B cell (primary cell): Measurements from ENCODE around the gene LCN15. TPM values are rescaled to one million over a fixed set of nuclear protein-coding genes. Genes with fewer than 3 reads are reported as not detected.

Experiments used
- ATAC-seq: fragments of 200-7000 bp; cut with Tn5 transposase; one replicate; pipeline ENCODE4 v1.10.0; 2021; ENCODE audit warnings: low read depth, mild to moderate bottlenecking, moderate number of reproducible peaks, moderate library complexity
- CTCF ChIA-PET: fragments of 350-600 bp; sonication (Branson Sonifier 250); formaldehyde crosslinking; loops from one replicate; lab custom pipeline; 2021; ENCODE audit warnings: antibody characterized with exemption, inconsistent platforms; lab: Charles Lee
- POLR2A ChIA-PET: fragments of 350-600 bp; sonication (Branson Sonifier 250); formaldehyde crosslinking; loops from one replicate; lab custom pipeline; 2021; ENCODE audit warnings: antibody characterized with exemption; lab: Charles Lee
- DNase-seq: peaks from one replicate; pipeline ENCODE4 v3.0.0; 2013
- H2AFZ ChIP-seq: 2 replicates; pipeline ENCODE4 v1.6.1; 2012; ENCODE audit warnings: mild to moderate bottlenecking, low read depth, low read length; ENCODE audit not compliant: insufficient read depth, poor library complexity, severe bottlenecking
- H3K27ac ChIP-seq, 2 donors: 1 replicate in 1 of 2; 2 replicates in 1 of 2; pipeline ENCODE4 v1.5.1; 2012 to 2013; ENCODE audit warnings: low read length in 2 of 2, mild to moderate bottlenecking in 2 of 2, moderate library complexity in 1 of 2
- H3K27me3 ChIP-seq, 4 experiments: fragments of 200-600 bp in 1 of 4; sonication (generic) in 1 of 4; replicated peaks in 1 of 4; 1 replicate in 2 of 4; 2 replicates in 2 of 4; pipeline versions ENCODE4 v1.6.1 to v1.7.0; 2013 to 2016; ENCODE audit warnings: low read length in 3 of 4, mild to moderate bottlenecking in 2 of 4, mixed read lengths in 1 of 4, moderate library complexity in 1 of 4; ENCODE audit not compliant: insufficient read depth in 4 of 4, control insufficient read depth in 3 of 4; ENCODE audit errors: control extremely low read depth in 1 of 4
- H3K36me3 ChIP-seq, 2 experiments: replicated peaks in 1 of 2; 1 replicate in 1 of 2; 2 replicates in 1 of 2; pipeline versions ENCODE4 v1.6.1 to v1.7.1; 2013; ENCODE audit warnings: low read length in 1 of 2; ENCODE audit not compliant: insufficient read depth in 2 of 2, control insufficient read depth in 1 of 2; ENCODE audit errors: control extremely low read depth in 1 of 2, extremely low read depth in 1 of 2
- H3K4me1 ChIP-seq, 2 donors: fragments of 200-600 bp in 1 of 2; sonication (generic) in 1 of 2; 1 replicate in 1 of 2; 2 replicates in 1 of 2; pipeline versions ENCODE4 v1.5.1 to v1.6.1; 2013 to 2017; ENCODE audit warnings: low read length in 2 of 2; ENCODE audit not compliant: control insufficient read depth in 2 of 2, insufficient read depth in 2 of 2
- H3K4me2 ChIP-seq: replicated peaks from 2 replicates; pipeline ENCODE3; 2012; ENCODE audit warnings: mild to moderate bottlenecking, low read depth, low read length; ENCODE audit not compliant: poor library complexity, severe bottlenecking
- H3K4me3 ChIP-seq, 5 experiments: fragments of 200-600 bp in 1 of 5; sonication (generic) in 1 of 5; 1 replicate in 3 of 5; 2 replicates in 2 of 5; pipeline versions ENCODE4 v1.5.1 to v1.7.0; 2011 to 2016; ENCODE audit warnings: low read length in 4 of 5, mild to moderate bottlenecking in 4 of 5, low read depth in 2 of 5, control low read depth in 1 of 5, moderate library complexity in 1 of 5; ENCODE audit not compliant: insufficient read depth in 1 of 5; ENCODE audit errors: control extremely low read depth in 1 of 5, extremely low read depth in 1 of 5
- H3K79me2 ChIP-seq: fragments of 200-600 bp; sonication (generic); one replicate; pipeline ENCODE4 v1.6.0; 2016; ENCODE audit warnings: low read length; ENCODE audit not compliant: control insufficient read depth, insufficient read depth
- H3K9ac ChIP-seq: fragments of 200-600 bp; sonication (generic); 2 replicates; pipeline ENCODE4 v1.6.1; 2017; ENCODE audit warnings: mild to moderate bottlenecking, low read length, moderate library complexity
- H3K9me3 ChIP-seq, 3 donors: one replicate each; pipeline versions ENCODE4 v1.6.1 to v1.7.1; 2013; ENCODE audit warnings: low read length in 2 of 3; ENCODE audit not compliant: control insufficient read depth in 2 of 3, insufficient read depth in 1 of 3; ENCODE audit errors: control extremely low read depth in 1 of 3
- H4K20me1 ChIP-seq: 2 replicates; pipeline ENCODE4 v1.6.0; 2012; ENCODE audit warnings: mild to moderate bottlenecking, low read length; ENCODE audit not compliant: insufficient read depth, control insufficient read depth, poor library complexity, severe bottlenecking
- H3K27ac Mint-ChIP-seq: one replicate; pipeline ENCODE4 v1.8.0; 2021; ENCODE audit warnings: mixed read lengths
- H3K27me3 Mint-ChIP-seq: one replicate; pipeline ENCODE4 v1.8.0; 2021; ENCODE audit warnings: mixed read lengths
- H3K4me1 Mint-ChIP-seq: one replicate; pipeline ENCODE4 v1.8.0; 2021; ENCODE audit warnings: mixed read lengths
- H3K4me3 Mint-ChIP-seq: one replicate; pipeline ENCODE4 v1.8.0; 2021; ENCODE audit warnings: mixed read lengths
- H3K9me3 Mint-ChIP-seq: one replicate; pipeline ENCODE4 v1.8.0; 2022; ENCODE audit warnings: mixed read lengths; ENCODE audit not compliant: insufficient read depth
- CTCF ChIP-seq: fragments of 200-600 bp; IDR thresholded peaks from one replicate; pipeline ENCODE4 v1.8.0; 2022; ENCODE audit warnings: antibody characterized with exemption, mild to moderate bottlenecking
- EZH2 ChIP-seq: IDR thresholded peaks from 2 replicates; pipeline ENCODE4 v1.6.1; 2012; ENCODE audit warnings: borderline replicate concordance, low read depth, mild to moderate bottlenecking, moderate library complexity, low read length; ENCODE audit not compliant: insufficient read depth, poor library complexity, severe bottlenecking
- WGBS: methylation state at CpG from one replicate; pipeline ENCODE4 v1.1.5; 2013; ENCODE audit warnings: missing lambda C conversion rate; ENCODE audit not compliant: insufficient coverage; 5-methylcytosine and 5-hydroxymethylcytosine counted together
- intact Hi-C: fragments of 100-400 bp; cut with micrococcal nuclease; formaldehyde crosslinking; loops from one replicate; pipeline ENCODE4 v1.10.0; 2022
- polyA plus RNA-seq: library from polyadenylated mRNA; depleted of rRNA; stranded (reverse); fragments of >200 nt; gene quantifications from 2 replicates; pipeline ENCODE4 v1.2.3, GENCODE V29; 2012
- total RNA-seq, 2 donors: library from RNA; stranded (reverse); fragments of 120-200 nt in 1 of 2; gene quantifications; 1 replicate in 1 of 2; 2 replicates in 1 of 2; pipeline versions ENCODE4 v1.2.3 to v1.2.4, GENCODE V29; 2013 to 2022

The LCN15 gene
- total and polyA plus RNA-seq, 2 donors (not counting 1 experiment from before 2014, with no cell fraction given) = not detected

- POLR2A ChIA-PET = interaction anchor here (2.1 kb wide), 1 partner anchor 12 kb away, joined by 8 read pairs; no protein-coding TSS in a partner anchor
- ATAC-seq (no peak), DNase-seq (no peak)
- Mint-ChIP-seq H3K27ac (no peak overlapping the region), H3K9me3 (no peaks in the 10 kb centered on the region), H3K27me3 (no peaks in the 10 kb centered on the region), H3K4me1 (peaks cover 45% of the 10 kb centered on the region), H3K4me3 (peak overlapping the region; percentile 96)
- peaks cover 0 to 51% of the 10 kb centered on the region in 2 experiments for H3K36me3 ChIP-seq
- CTCF ChIA-PET = interaction anchor here (1.0 to 7.2 kb wide), 4 partner anchors 10 to 41 kb away, joined by 4 to 102 read pairs (median 34); partner anchors contain the start of genes LCN10 and LCN8
- TF ChIP-seq EZH2 (no peak), CTCF (no peak)
- no peaks in the 10 kb centered on the region for H3K27me3 ChIP-seq
- H4K20me1 ChIP-seq = peaks cover 73% of the 10 kb centered on the region
- H2AFZ ChIP-seq = no peak overlapping the region
- peak overlapping the region; percentile 96 for H3K4me2 ChIP-seq
- H3K27ac ChIP-seq = no peak overlapping the region
- H3K9me3 ChIP-seq = no peaks in the 10 kb centered on the region
- H3K79me2 ChIP-seq = peaks cover 36% of the 10 kb centered on the region
- H3K4me3 ChIP-seq = peak overlapping the region in 1 of 5 experiments; percentile 5
- intact Hi-C loops = no loop called here
- no peak overlapping the region for H3K9ac ChIP-seq
- peaks cover 22 to 35% of the 10 kb centered on the region in 2 donors for H3K4me1 ChIP-seq
- WGBS = 92% methylated on average over 10 of the region's 10 CpGs
Measured at GRCh38 chr9:136725612-136726011, 38.7 kb downstream of the LCN15 start.

GRCh38 chr9:136724772-136725171 lies 39.5 kb downstream of the LCN15 start:
- Mint-ChIP-seq H3K4me1 (peaks cover 44% of the 10 kb centered on the region), H3K4me3 (no peak overlapping the region), H3K27ac (no peak overlapping the region), H3K9me3 (no peaks in the 10 kb centered on the region), H3K27me3 (no peaks in the 10 kb centered on the region)
- peaks cover 23 to 43% of the 10 kb centered on the region in 2 donors for H3K4me1 ChIP-seq
- CTCF ChIA-PET = interaction anchor here (1.0 to 7.2 kb wide), 3 partner anchors 10 to 41 kb away, joined by 4 to 102 read pairs (median 23); partner anchors contain the start of gene LCN8
- intact Hi-C loops = no loop called here
- H3K27me3 ChIP-seq = no peaks in the 10 kb centered on the region
- no peak for ATAC-seq
- no peaks in the 10 kb centered on the region for H3K9me3 ChIP-seq
- WGBS = 86% methylated on average over 3 of the region's 7 CpGs
- POLR2A ChIA-PET = interaction anchor here (0.7 kb wide), 1 partner anchor 66 kb away, joined by 9 read pairs; no protein-coding TSS in a partner anchor
- H3K9ac ChIP-seq = no peak overlapping the region
- TF ChIP-seq CTCF (no peak), EZH2 (no peak)
- no peak overlapping the region for H3K4me2 ChIP-seq
- H3K4me3 ChIP-seq = no peak overlapping the region
- H3K36me3 ChIP-seq = peaks cover 0 to 51% of the 10 kb centered on the region in 2 experiments
- H3K79me2 ChIP-seq = peaks cover 36% of the 10 kb centered on the region
- H4K20me1 ChIP-seq = peaks cover 78% of the 10 kb centered on the region
- H2AFZ ChIP-seq = no peak overlapping the region
- DNase-seq = no peak
- H3K27ac ChIP-seq = no peak overlapping the region
